Measurements from ENCODE around the gene CUZD1. TPM values are rescaled to one million over a fixed set of nuclear protein-coding genes. Genes with fewer than 3 reads are reported as not detected.

The CUZD1 gene
- total RNA-seq, 2 donors from 2014 or later = 0.73 to 2.1 TPM

GRCh38 chr10:122839505-122839904, 6.2 kb downstream of the CUZD1 start:
- Mint-ChIP-seq H3K9me3 (peaks cover 0 to 3% of the 10 kb centered on the region in 2 donors), H3K27ac (no peak overlapping the region), H3K36me3 (peaks cover 31 to 34% of the 10 kb centered on the region in 2 donors)
- DNase-seq (ENCODE audit: low spot score in 2 of 2) (no peak), ATAC-seq (no peak)

GRCh38 chr10:122838880-122839279, 6.8 kb downstream of the CUZD1 start:
- Mint-ChIP-seq H3K27ac (no peak overlapping the region), H3K36me3 (peaks cover 31 to 34% of the 10 kb centered on the region in 2 donors), H3K9me3 (no peaks in the 10 kb centered on the region)
- ATAC-seq = no peak
- DNase-seq (ENCODE audit: low spot score in 2 of 2) = no peak

GRCh38 chr10:122835908-122836307, 9.7 kb downstream of the CUZD1 start:
- no peak overlapping the region for H3K27ac Mint-ChIP-seq
- ATAC-seq (no peak), DNase-seq (ENCODE audit: low spot score in 2 of 2) (no peak)
- no peaks in the 10 kb centered on the region for H3K9me3 Mint-ChIP-seq
- H3K36me3 Mint-ChIP-seq = peaks cover 36 to 47% of the 10 kb centered on the region in 2 donors

DNA sequence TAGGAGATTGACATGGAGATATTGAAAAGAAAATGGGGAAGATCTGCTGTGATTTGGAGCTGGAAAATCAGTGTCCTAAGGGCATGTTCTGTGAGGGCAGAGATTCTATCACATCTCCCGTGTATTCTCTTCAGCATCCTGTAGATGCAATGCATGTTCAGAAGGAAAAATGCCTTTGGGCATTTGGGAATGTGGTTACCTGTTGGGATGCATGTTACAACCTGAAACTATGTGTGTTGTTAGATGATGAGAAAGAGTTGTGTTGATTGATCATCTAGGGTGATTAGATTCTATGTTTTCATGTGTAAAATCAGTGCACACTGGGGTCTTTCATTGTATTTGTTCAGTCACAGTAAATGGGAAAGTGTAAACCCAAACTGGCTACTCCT, 14.7 kb downstream of the CUZD1 start:
- no peak for DNase-seq (ENCODE audit: low spot score in 2 of 2)
- no peak for ATAC-seq
- H3K9me3 Mint-ChIP-seq = no peaks in the 10 kb centered on the region
- peaks cover 11 to 22% of the 10 kb centered on the region in 2 donors for H3K36me3 Mint-ChIP-seq
- H3K27ac Mint-ChIP-seq = no peak overlapping the region

DNA sequence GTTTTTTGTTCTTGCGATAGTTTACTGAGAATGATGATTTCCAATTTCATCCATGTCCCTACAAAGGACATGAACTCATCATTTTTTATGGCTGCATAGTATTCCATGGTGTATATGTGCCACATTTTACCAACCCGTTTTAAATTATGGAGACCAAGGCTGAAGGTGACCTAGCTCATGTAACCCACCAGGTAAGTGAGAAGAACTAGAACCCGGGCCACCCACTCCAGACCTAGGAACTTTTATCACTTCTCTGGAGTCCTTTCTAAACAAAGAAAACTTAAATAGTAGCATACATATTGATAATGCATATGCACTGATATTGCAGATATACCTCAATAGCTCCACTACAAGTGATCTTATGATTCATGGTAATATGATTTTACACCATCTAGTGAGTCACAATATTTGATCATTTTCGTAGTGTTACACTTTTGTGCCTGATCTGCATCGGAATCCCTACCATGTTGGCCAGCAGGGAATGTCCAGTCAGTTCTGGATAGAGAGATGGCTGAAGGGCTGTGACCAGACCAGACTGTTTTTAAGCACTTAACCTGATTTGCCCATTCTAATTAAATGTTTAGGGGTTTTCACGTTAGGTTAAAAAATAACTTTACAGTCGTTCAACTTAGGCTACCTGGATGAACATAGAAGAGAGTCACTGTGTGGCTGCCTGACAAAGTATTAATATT, 15.2 kb downstream of the CUZD1 start:
- ATAC-seq = no peak
- Mint-ChIP-seq H3K36me3 (peaks cover 10 to 21% of the 10 kb centered on the region in 2 donors), H3K27ac (no peak overlapping the region), H3K9me3 (no peaks in the 10 kb centered on the region)
- DNase-seq (ENCODE audit: low spot score in 2 of 2) = no peak

DNA sequence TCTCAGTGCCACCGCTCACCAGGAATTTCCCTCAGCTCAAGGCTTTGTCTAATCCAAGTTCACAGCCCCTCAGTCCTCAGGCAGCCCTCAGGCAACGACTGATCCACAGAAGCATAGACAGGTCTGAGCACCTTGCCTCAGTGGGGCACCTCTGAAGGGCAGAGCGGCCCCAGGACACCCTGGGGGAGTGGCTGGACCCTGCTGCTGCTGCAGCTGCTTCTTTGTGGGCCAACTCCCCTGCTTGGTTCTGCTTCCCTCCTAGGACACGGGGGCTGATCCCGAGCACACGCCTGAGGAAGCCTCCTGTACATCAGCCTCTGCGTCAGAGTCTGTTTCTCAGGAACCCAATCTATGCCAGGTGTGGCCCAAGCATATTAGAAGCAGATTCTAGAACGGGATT, 16.2 kb downstream of the CUZD1 start:
- no peak overlapping the region for H3K27ac Mint-ChIP-seq
- no peaks in the 10 kb centered on the region for H3K9me3 Mint-ChIP-seq
- peaks cover 10 to 21% of the 10 kb centered on the region in 2 donors for H3K36me3 Mint-ChIP-seq
- DNase-seq (ENCODE audit: low spot score in 2 of 2) = no peak
- no peak for ATAC-seq

GRCh38 chr10:122828716-122829255, 16.9 kb downstream of the CUZD1 start:
- no peaks in the 10 kb centered on the region for H3K9me3 Mint-ChIP-seq
- ATAC-seq (no peak), DNase-seq (ENCODE audit: low spot score in 2 of 2) (no peak)
- H3K36me3 Mint-ChIP-seq = peaks cover 10 to 20% of the 10 kb centered on the region in 2 donors
- no peak overlapping the region for H3K27ac Mint-ChIP-seq

DNA sequence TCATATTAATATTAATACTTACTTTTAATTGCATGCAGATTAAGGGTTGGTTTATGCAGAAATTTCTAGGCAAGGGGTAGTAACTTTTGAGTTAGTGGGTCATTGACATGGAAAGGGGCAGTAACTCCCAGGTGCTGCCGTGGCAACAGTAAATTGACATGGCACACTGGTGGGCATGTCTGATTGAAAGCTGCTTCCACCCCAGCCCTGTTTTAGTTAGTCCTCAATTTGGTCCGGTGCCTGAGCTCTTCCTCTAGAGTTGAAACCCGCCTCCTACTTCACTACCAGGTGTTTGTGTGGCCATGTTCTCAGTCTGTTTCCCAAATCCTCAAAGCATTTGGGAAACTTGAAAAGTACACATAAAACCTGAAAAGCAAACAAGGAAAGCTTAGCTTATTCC, 18.4 kb downstream of the CUZD1 start:
- DNase-seq (ENCODE audit: low spot score in 2 of 2) = no peak
- Mint-ChIP-seq H3K27ac (no peak overlapping the region), H3K36me3 (peaks cover 10 to 15% of the 10 kb centered on the region in 2 donors), H3K9me3 (no peaks in the 10 kb centered on the region)
- ATAC-seq = no peak

DNA sequence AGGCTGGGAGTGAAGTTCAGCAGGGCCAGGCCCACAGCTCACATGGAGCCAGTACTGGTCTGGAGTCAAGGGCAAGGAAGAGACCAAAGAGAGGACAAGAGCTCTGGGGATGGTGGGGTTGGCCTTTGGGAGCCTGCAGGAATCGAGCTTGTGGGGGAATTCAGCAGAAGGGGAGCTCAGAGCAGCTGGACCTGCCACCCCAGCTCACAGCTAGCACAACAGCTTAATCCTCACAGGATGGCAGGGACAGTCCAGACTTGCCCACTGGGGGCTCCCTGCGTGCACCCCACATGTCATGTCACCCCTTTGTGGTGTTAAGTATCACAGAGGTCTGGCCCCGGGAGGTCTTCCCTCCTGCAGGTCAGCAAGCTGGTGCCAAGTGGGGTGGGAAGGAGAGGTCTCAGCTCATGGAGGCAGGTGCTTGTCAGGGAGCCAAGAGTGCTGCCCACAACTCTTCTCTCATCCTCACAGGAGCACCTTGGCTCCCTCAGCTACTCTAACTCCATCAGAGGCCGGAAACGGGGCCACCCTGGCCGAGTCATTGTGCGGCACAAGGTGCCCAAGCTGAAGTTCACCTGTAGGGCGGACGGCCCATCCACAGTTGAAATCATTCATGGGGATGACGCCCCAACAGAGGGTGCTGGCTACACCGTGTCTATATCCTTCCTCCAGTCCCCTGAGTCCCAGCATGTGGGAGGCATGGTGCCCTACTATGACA, 22.5 kb downstream of the CUZD1 start:
- Mint-ChIP-seq H3K9me3 (no peaks in the 10 kb centered on the region), H3K27ac (no peak overlapping the region), H3K36me3 (no peaks in the 10 kb centered on the region)
- DNase-seq (ENCODE audit: low spot score in 2 of 2) (no peak), ATAC-seq (no peak)

DNA sequence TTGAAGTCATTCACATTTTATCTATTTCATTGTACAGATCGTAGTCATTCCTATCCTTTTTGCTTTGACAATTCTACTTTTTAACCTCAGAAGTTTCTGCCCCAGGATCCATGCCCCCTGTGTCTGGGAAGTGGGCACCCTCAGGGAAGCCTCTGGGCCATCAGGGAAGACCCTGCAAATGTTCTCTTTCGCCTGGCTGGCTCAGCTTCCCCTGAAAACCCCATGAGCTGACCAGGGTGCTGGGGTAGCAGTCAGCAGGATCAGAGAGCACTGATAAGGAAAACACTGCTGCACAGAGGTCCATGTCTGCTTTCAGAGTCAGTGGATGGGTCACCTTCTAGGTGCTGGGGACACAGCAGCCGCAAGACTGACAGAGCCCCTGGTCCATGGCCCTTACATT, 23.8 kb downstream of the CUZD1 start:
- no peaks in the 10 kb centered on the region for H3K9me3 Mint-ChIP-seq

GRCh38 chr10:122815458-122815857, 30.2 kb downstream of the CUZD1 start:
- H3K9me3 Mint-ChIP-seq = no peaks in the 10 kb centered on the region
- no peak overlapping the region for H3K27ac Mint-ChIP-seq
- no peaks in the 10 kb centered on the region for H3K36me3 Mint-ChIP-seq
- DNase-seq (ENCODE audit: low spot score in 2 of 2) (no peak), ATAC-seq (no peak)

More for the DNA sequence above, 23.8 kb downstream of the CUZD1 start:
- DNase-seq (ENCODE audit: low spot score in 2 of 2) (no peak), ATAC-seq (no peak)
- Mint-ChIP-seq H3K27ac (no peak overlapping the region), H3K36me3 (no peaks in the 10 kb centered on the region)

DNA sequence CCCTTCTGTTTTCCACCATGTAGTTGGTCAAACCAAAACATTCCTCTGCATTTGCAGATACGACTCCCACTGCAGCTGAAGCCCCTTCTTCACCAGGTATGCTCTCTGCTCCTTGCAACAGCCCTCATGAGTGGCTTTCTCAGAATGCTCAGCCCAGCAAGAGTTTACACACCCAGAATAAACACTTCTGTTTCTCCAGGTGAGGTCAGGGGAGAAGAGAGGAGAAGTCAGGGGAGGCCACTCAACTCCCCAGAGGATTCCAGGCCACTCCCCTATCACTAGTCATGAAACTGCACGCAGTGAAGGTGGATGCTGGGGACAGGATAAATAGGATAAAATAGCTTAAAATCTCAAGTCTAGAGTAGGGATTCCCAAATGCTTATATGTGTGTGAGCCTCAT, 31.2 kb downstream of the CUZD1 start:
- ATAC-seq = no peak
- DNase-seq (ENCODE audit: low spot score in 2 of 2) = no peak
- Mint-ChIP-seq H3K27ac (no peak overlapping the region), H3K36me3 (no peaks in the 10 kb centered on the region), H3K9me3 (no peaks in the 10 kb centered on the region)

DNA sequence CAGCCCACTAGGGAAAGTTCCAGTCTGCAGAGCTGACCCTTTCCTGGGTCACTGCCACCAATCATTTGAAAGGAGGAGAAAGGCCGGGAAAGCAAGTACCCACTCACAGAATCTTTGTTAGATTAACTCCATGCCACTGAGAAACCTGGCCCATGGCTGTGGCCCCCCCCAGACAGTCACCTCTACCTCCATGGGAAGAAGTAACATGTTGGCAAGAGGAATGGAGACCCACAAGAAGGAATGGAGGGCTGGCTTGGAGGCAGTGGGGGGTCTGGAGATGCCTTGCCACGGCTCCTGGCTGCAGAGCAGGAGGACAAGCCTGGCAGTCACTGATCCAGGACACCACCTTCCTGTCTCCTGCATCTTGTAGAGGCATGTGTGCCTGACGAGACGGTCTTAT, 32.9 kb downstream of the CUZD1 start:
- no peak for DNase-seq (ENCODE audit: low spot score in 2 of 2)
- no peak overlapping the region for H3K27ac Mint-ChIP-seq
- no peak for ATAC-seq
- no peaks in the 10 kb centered on the region for H3K9me3 Mint-ChIP-seq
- no peaks in the 10 kb centered on the region for H3K36me3 Mint-ChIP-seq

GRCh38 chr10:122802282-122802681, 43.4 kb downstream of the CUZD1 start:
- DNase-seq (ENCODE audit: low spot score in 2 of 2) (no peak), ATAC-seq (no peak)
- Mint-ChIP-seq H3K36me3 (no peaks in the 10 kb centered on the region), H3K27ac (no peak overlapping the region), H3K9me3 (peaks cover 0 to 3% of the 10 kb centered on the region in 2 donors)

DNA sequence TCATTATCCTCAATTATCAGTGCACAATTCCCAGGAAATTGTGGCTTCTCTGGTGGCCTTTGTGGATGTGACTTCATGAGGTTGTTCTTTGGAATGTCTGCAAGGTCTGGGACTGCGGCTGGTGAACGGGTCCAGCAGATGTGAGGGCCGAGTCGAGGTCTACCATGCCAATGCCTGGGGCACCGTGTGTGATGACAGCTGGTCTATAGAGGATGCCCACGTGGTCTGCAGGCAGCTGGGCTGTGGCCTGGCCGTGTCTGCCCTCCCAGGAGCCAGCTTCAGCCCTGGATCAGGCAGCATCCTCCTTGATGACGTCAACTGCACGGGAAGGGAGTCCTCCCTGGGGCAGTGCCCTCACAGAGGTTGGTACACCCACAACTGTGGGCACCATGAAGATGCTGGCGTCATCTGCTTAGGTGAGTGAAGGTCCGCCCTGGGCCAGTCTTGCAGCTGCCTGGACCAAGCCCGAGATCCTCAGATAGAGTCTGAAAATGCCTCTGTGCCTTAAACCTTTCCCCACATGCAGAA, 46.9 kb downstream of the CUZD1 start:
- Mint-ChIP-seq H3K36me3 (no peaks in the 10 kb centered on the region), H3K9me3 (peaks cover 0 to 3% of the 10 kb centered on the region in 2 donors), H3K27ac (no peak overlapping the region)
- ATAC-seq (no peak), DNase-seq (ENCODE audit: low spot score in 2 of 2) (no peak)

DNA sequence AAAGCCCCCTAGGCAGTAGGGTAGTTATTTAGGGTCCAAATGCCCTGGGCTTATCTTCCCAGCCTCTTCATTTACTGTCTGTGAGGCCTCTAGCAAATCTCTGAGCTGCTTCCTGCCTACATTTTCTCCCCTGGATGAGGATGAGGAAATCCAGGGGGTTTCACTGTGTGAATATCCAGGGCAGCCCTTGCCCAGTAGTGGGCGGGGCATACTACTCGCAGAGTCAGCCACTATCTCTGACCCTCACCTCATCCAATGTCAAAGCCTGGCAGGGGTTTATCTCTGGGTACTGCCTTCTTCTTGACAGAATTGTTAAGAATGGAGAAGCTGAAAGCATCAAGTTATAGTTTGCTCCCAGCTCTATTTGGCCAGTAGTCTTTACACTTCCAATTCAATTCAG, 48.9 kb downstream of the CUZD1 start:
- DNase-seq (ENCODE audit: low spot score in 2 of 2) = no peak
- no peak for ATAC-seq

GRCh38 chr10:122795924-122796323, 49.7 kb downstream of the CUZD1 start:
- DNase-seq (ENCODE audit: low spot score in 2 of 2) = no peak
- H3K9me3 Mint-ChIP-seq = no peaks in the 10 kb centered on the region
- no peaks in the 10 kb centered on the region for H3K36me3 Mint-ChIP-seq
- no peak for ATAC-seq
- H3K27ac Mint-ChIP-seq = no peak overlapping the region

More for the DNA sequence above, 48.9 kb downstream of the CUZD1 start:
- Mint-ChIP-seq H3K9me3 (no peaks in the 10 kb centered on the region), H3K36me3 (no peaks in the 10 kb centered on the region), H3K27ac (no peak overlapping the region)

Measured in activated naive CD4-positive, alpha-beta T cell treated with anti-CD3 and anti-CD28 coated beads, Interleukin-2, amount 50 U/mL, for 72 hours (primary cell).